K562 (cell line): ENCODE measurements around the gene C1orf94. TPM values are rescaled to one million over a fixed set of nuclear protein-coding genes. Genes with fewer than 3 reads are reported as not detected.

Experiments used
- ATAC-seq: fragments of 200-7000 bp; cut with Tn5 transposase; 3 replicates; pipeline ENCODE4 v1.9.1; 2020; ENCODE audit warnings: moderate library complexity
- BruUV-seq: library from RNA; stranded (reverse); fragments of 400-500 nt; replicated peaks from 2 replicates; lab custom pipeline; 2021; lab: Mats Ljungman, UMichigan
- CTCF ChIA-PET: fragments of 300-600 bp; formaldehyde crosslinking; extraction: SDS; loops from one replicate; lab custom pipeline; 2021; ENCODE audit warnings: low intra/inter-chr PET ratio; lab: Yijun Ruan, JAX
- POLR2A ChIA-PET: fragments of 300-600, 350-650 bp; sonication (Branson Sonifier 250); formaldehyde crosslinking; extraction: SDS; loops from one replicate; lab custom pipeline; 2021; ENCODE audit warnings: antibody characterized with exemption, inconsistent platforms; lab: Yijun Ruan, JAX
- DNase-seq, 4 experiments: peaks; one replicate each; pipeline versions ENCODE4 v3.0.0 to v3.0.0-alpha.2; 2011 to 2018; ENCODE audit warnings: low spot score in 3 of 4, mixed read lengths in 3 of 4; ENCODE audit errors: extremely low read depth in 1 of 4
- FAIRE-seq: peaks from 2 replicates; lab custom pipeline; 2011; peaks lifted over from hg19 to GRCh38; lab: Jason Lieb, UNC
- H2AFZ ChIP-seq: 2 replicates; pipeline ENCODE4 v1.6.0; 2011; ENCODE audit warnings: low read depth, low read length, control low read depth, inconsistent platforms
- H3K27ac ChIP-seq: fragments of 200-600 bp; 3 replicates; pipeline ENCODE4 v1.8.0; 2011; ENCODE audit warnings: low read depth, mild to moderate bottlenecking, control low read depth, inconsistent platforms, low read length, moderate library complexity, mixed read lengths; ENCODE audit errors: extremely low read depth
- H3K27me3 ChIP-seq, 2 experiments: fragments of 300-600 bp in 1 of 2; 2 replicates in 1 of 2; 3 replicates in 1 of 2; pipeline versions ENCODE4 v1.6.0 to v1.8.0; 2011; ENCODE audit warnings: inconsistent platforms in 2 of 2, low read length in 2 of 2, mild to moderate bottlenecking in 1 of 2, mixed read lengths in 1 of 2, moderate library complexity in 1 of 2; ENCODE audit not compliant: control insufficient read depth in 2 of 2, insufficient read depth in 2 of 2
- H3K36me3 ChIP-seq: fragments of 300-600 bp; 3 replicates; pipeline ENCODE4 v1.8.0; 2011; ENCODE audit warnings: mild to moderate bottlenecking, low read length, inconsistent platforms; ENCODE audit not compliant: control insufficient read depth, insufficient read depth
- H3K4me1 ChIP-seq, 2 experiments: fragments of 200-600 bp in 1 of 2; replicated peaks in 1 of 2; 2 replicates in 1 of 2; 3 replicates in 1 of 2; pipeline versions ENCODE4 v1.5.1 to v1.8.0; 2011; ENCODE audit warnings: inconsistent platforms in 2 of 2, low read length in 2 of 2, mild to moderate bottlenecking in 1 of 2, mixed read lengths in 1 of 2, moderate library complexity in 1 of 2; ENCODE audit not compliant: control insufficient read depth in 2 of 2, insufficient read depth in 2 of 2
- H3K4me2 ChIP-seq: 2 replicates; pipeline ENCODE4 v1.6.1; 2011; ENCODE audit warnings: low read length, control low read depth, inconsistent platforms, mixed read lengths; ENCODE audit not compliant: insufficient read depth
- H3K4me3 ChIP-seq: fragments of 200-600 bp; sonication (generic), shearing (Covaris generic); 2 replicates; pipeline ENCODE4 v1.5.1; 2016; ENCODE audit warnings: control low read depth, inconsistent platforms
- H3K79me2 ChIP-seq: fragments of 200-600 bp; 3 replicates; pipeline ENCODE4 v1.8.0; 2011; ENCODE audit warnings: low read length, inconsistent platforms; ENCODE audit not compliant: control insufficient read depth, insufficient read depth
- H3K9ac ChIP-seq, 2 experiments: 2 replicates each; pipeline versions ENCODE4 v1.6.0 to v1.6.1; 2011; ENCODE audit warnings: low read depth in 2 of 2, low read length in 2 of 2, control low read depth in 1 of 2, inconsistent platforms in 1 of 2, mild to moderate bottlenecking in 1 of 2, mixed read lengths in 1 of 2; ENCODE audit not compliant: insufficient read depth in 1 of 2
- H3K9me1 ChIP-seq: one replicate; pipeline ENCODE4 v1.6.0; 2011; ENCODE audit warnings: inconsistent platforms, mild to moderate bottlenecking, low read length, moderate library complexity; ENCODE audit not compliant: control insufficient read depth, insufficient read depth
- H3K9me3 ChIP-seq: replicated peaks from 2 replicates; pipeline ENCODE4 v1.5.1; 2011; ENCODE audit warnings: low read depth, low read length, inconsistent platforms; ENCODE audit not compliant: control insufficient read depth, insufficient read depth
- H4K20me1 ChIP-seq: replicated peaks from 2 replicates; pipeline ENCODE4 v1.6.1; 2011; ENCODE audit warnings: low read length, inconsistent platforms, mixed read lengths; ENCODE audit not compliant: control insufficient read depth, insufficient read depth
- LCOR ChIP-seq: sonication (generic); formaldehyde crosslinking; IDR thresholded peaks from 2 replicates; pipeline ENCODE4 v1.8.0; 2022; ENCODE audit warnings: mild to moderate bottlenecking, missing genetic modification reagents
- NFIC ChIP-seq: fragments of 450-650 bp; IDR thresholded peaks from 2 replicates; pipeline ENCODE4 v1.6.1; 2017; ENCODE audit warnings: mild to moderate bottlenecking, inconsistent platforms
- TAF1 ChIP-seq: IDR thresholded peaks from 2 replicates; pipeline ENCODE4 v1.6.1; 2011; ENCODE audit warnings: mild to moderate bottlenecking, low read length, moderate library complexity; ENCODE audit not compliant: insufficient read depth, control insufficient read depth, severe bottlenecking; ENCODE audit errors: extremely low read depth
- ZNF584 ChIP-seq: fragments of 200-800 bp; sonication (Bioruptor generic); IDR thresholded peaks from 2 replicates; pipeline ENCODE4 v1.6.1; 2016; ENCODE audit warnings: low read depth, mild to moderate bottlenecking, missing genetic modification characterization, missing compliant biosample characterization
- WGBS: fragments of 100-300 bp; shearing (Covaris generic); methylation state at CpG from one replicate; pipeline ENCODE4 v1.1.6; 2016; ENCODE audit warnings: low coverage, mixed read lengths; ENCODE audit not compliant: insufficient coverage; ENCODE audit errors: missing lambda C conversion rate; 5-methylcytosine and 5-hydroxymethylcytosine counted together
- in situ Hi-C: fragments of 300-500 bp; cut with MboI; formaldehyde crosslinking; loops from 4 replicates; pipeline ENCODE4 v1.15.0; 2018; ENCODE audit warnings: inconsistent platforms, mixed read lengths
- intact Hi-C: fragments of 100-400 bp; cut with micrococcal nuclease; formaldehyde crosslinking; loops from 2 replicates; pipeline ENCODE4 v1.14.2; 2022
- polyA plus RNA-seq, 8 experiments: library from polyadenylated mRNA; depleted of rRNA in 4 of 8; stranded (reverse) in 5 of 8; unstranded in 3 of 8; fragments of >200 nt; fragmentation: Nextera tagmentation in 2 of 8; fragmentation: Illumina TruSeq in 1 of 8; extraction: Ambion mirVana in 2 of 8; extraction: Trizol in 1 of 8; gene quantifications; 2 replicates each; pipeline versions ENCODE4 v1.2.1 to v1.2.3, GENCODE V29; 2011 to 2014; ENCODE audit warnings: inconsistent platforms in 1 of 8, missing spikeins in 1 of 8
- total RNA-seq, 7 experiments: library from RNA; depleted of rRNA in 6 of 7; stranded (reverse); fragments of >200 nt in 6 of 7; fragmentation: Illumina TruSeq in 2 of 7; extraction: Trizol in 2 of 7; gene quantifications; 2 replicates each; pipeline versions ENCODE4 v1.2.1 to v1.2.3, GENCODE V29; 2011 to 2021; ENCODE audit warnings: low replicate concordance in 1 of 7

The C1orf94 gene
- total and polyA plus RNA-seq, 9 of the 15 experiments (the other 6 are each of a cell fraction or from before 2014, with no cell fraction given) = not detected

DNA sequence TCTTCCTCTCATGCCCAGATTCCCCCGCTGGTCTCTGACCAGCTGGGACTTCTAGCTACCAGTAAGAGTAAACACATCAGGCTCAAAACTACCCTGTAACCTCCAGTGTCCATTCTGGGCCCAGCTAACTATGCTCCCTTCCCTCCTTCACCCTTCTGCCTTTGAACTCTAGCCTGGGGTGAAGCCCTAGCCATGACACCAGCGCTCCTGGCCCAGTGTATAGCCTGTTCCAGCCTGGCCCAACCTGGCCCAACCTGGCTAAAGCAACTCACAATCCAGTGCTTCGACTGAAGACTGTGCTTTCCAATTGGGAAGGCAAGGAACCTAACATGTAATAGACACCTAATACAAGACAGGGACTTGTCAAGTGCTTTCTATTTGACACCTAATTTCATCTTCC, 39.3 kb upstream of the C1orf94 start:
- TF ChIP-seq ZNF584 (no peak), NFIC (no peak)
- TF ChIP-seq, all 486 proteins: peak for 0
- Histone ChIP-seq H2AFZ (no peak overlapping the region), H3K9me3 (no peaks in the 10 kb centered on the region), H3K4me1 (no peaks in the 10 kb centered on the region), H3K4me2 (no peak overlapping the region), H3K27ac (no peak overlapping the region), H3K27me3 (no peaks in the 10 kb centered on the region), H3K4me3 (no peak overlapping the region), H3K36me3 (no peaks in the 10 kb centered on the region), H3K79me2 (no peaks in the 10 kb centered on the region), H3K9ac (no peak overlapping the region), H3K9me1 (no peaks in the 10 kb centered on the region), H4K20me1 (no peaks in the 10 kb centered on the region)
- FAIRE-seq (no peak), DNase-seq (no peak), ATAC-seq (no peak)
- intact Hi-C loops = no loop called here
- 0% methylated on average over 3 of the region's 3 CpGs for WGBS
- POLR2A ChIA-PET = interaction anchor here (0.6 kb wide), 1 partner anchor 23 kb away, joined by 4 read pairs; no protein-coding TSS in a partner anchor
- BruUV-seq = no TSS peak
- CTCF ChIA-PET = no interaction called here
- in situ Hi-C loops = no loop called here

DNA sequence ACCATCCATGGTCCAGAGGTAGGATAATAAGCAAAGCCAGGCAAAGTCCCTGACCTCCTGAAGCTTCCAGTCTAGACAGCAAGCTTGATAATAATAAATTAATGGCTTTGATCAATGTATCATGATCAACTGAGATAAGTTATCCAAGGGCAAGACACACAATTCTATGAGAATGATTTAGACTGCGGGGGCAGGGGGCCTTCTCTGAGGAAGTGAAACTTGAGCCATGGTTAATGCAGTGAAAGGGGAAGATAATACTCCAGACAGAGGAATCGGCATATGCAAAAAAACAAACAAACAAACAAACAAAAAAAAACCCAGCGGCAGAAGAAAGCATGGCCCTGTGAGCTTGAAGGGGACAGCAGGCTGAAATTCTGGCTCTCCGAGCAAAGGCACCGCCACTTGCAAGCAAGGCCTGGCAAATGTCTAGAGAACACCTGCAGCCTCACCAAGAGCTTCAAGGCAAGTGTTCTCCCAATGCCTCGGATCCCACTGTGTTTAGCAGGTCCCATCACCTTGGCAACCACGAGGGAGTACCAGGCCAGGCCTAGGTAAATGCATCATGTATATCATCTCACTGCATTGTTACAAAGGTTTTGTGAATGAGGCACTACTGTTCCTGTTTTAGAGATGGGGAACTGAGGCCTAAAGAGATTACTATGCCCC, 36.6 kb upstream of the C1orf94 start:
- ATAC-seq = no peak
- Histone ChIP-seq H3K36me3 (no peaks in the 10 kb centered on the region), H3K9me1 (no peaks in the 10 kb centered on the region), H3K79me2 (no peaks in the 10 kb centered on the region), H2AFZ (no peak overlapping the region), H3K9me3 (no peaks in the 10 kb centered on the region), H3K27me3 (no peaks in the 10 kb centered on the region; a peak in 1 of 5 replicates), H3K27ac (no peak overlapping the region), H3K9ac (no peak overlapping the region), H3K4me3 (no peak overlapping the region), H4K20me1 (no peaks in the 10 kb centered on the region), H3K4me2 (no peak overlapping the region), H3K4me1 (no peaks in the 10 kb centered on the region)
- intact Hi-C loops = no loop called here
- FAIRE-seq = no peak
- in situ Hi-C loops = no loop called here
- ChIA-PET CTCF (no interaction called here), POLR2A (no interaction called here)
- 1% methylated on average over 7 of the region's 7 CpGs for WGBS
- BruUV-seq = no TSS peak
- no peak for DNase-seq
- TF ChIP-seq LCOR (CRISPR knock-in tag) (no peak), TAF1 (no peak)
